GM06990 (cell line): ENCODE data around the gene AATF.

Source experiments
- DNase-seq: peaks from one replicate; pipeline ENCODE4 v3.0.0-alpha.2; 2011; ENCODE audit not compliant: insufficient read length; ENCODE audit errors: extremely low read depth
- H3K27me3 ChIP-seq: replicated peaks from 2 replicates; pipeline ENCODE4 v1.6.0; 2011; ENCODE audit warnings: low read length; ENCODE audit not compliant: control insufficient read depth, insufficient read depth
- H3K36me3 ChIP-seq: 2 replicates; pipeline ENCODE4 v1.5.1; 2011; ENCODE audit warnings: low read length; ENCODE audit not compliant: control insufficient read depth, insufficient read depth
- H3K4me3 ChIP-seq: replicated peaks from 2 replicates; pipeline ENCODE4 v1.5.1; 2011; ENCODE audit warnings: low read depth, mild to moderate bottlenecking, control low read depth, low read length
- CTCF ChIP-seq: IDR thresholded peaks from 2 replicates; pipeline ENCODE4 v1.5.1; 2011; ENCODE audit warnings: low read length, control low read depth, mild to moderate bottlenecking, inconsistent platforms; ENCODE audit not compliant: insufficient read depth, poor library complexity, severe bottlenecking

Gene AATF

DNA sequence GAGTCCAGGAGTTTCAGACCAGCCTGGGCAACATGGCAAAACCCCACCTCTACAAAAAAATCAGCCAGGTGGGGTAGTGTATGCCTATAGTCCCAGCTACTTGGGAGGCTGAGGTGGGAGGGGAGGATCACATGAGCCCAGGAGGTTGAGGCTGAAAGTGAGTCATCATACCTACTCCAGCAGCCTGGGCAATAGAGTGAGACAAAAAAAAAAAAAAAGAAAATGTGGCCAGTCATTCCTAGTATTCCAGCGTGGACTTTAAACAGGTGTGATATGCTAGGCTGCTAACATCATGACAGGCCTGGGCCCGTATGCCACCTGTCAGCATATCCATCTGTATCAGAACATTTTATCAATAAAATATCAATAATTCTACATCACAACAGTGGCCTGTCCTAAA lies 143.3 kb downstream of the AATF start:
- Histone ChIP-seq H3K4me3 (no peak overlapping the region), H3K36me3 (peaks cover 22% of the 10 kb centered on the region), H3K27me3 (no peaks in the 10 kb centered on the region)
- DNase-seq: no peak
- TF ChIP-seq CTCF: no peak

DNA sequence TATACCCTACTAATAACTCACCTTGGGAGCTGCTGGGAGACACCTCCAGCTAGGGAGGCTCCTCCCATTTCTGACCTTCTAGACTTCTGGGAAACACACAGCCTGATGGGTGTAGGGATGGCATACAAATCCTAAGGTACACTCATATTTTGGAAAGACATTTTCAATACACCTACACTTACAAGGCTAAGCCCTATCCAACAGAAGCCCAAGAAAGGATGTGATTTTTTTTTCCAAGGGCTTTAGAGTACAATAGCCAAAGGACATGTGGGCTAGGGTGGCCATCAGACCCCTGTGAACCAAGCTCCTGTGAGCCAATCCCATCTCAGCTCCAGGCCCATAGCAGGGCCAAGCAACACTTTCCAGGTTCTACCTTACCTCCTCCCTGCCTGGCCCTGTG lies 143.9 kb downstream of the AATF start:
- Histone ChIP-seq H3K27me3 (no peaks in the 10 kb centered on the region), H3K4me3 (no peak overlapping the region), H3K36me3 (peaks cover 24% of the 10 kb centered on the region)
- DNase-seq: no peak
- no peak for TF ChIP-seq CTCF

GRCh38 chr17:37094391-37094790 lies 145.6 kb downstream of the AATF start:
- Histone ChIP-seq H3K27me3 (no peaks in the 10 kb centered on the region), H3K36me3 (peaks cover 23% of the 10 kb centered on the region), H3K4me3 (no peak overlapping the region)
- no peak for DNase-seq
- TF ChIP-seq CTCF: no peak

GRCh38 chr17:37096071-37096470 lies 147.3 kb downstream of the AATF start:
- Histone ChIP-seq H3K4me3 (no peak overlapping the region), H3K36me3 (peaks cover 23% of the 10 kb centered on the region), H3K27me3 (no peaks in the 10 kb centered on the region)
- no peak for TF ChIP-seq CTCF
- no peak for DNase-seq

- no peaks in the 10 kb centered on the region for H3K27me3 ChIP-seq
- DNase-seq: no peak
- TF ChIP-seq CTCF: no peak
- no peak overlapping the region for H3K4me3 ChIP-seq
- H3K36me3 ChIP-seq: peaks cover 25% of the 10 kb centered on the region
Observed at GRCh38 chr17:37097154-37097553, 148.4 kb downstream of the AATF start.

DNA sequence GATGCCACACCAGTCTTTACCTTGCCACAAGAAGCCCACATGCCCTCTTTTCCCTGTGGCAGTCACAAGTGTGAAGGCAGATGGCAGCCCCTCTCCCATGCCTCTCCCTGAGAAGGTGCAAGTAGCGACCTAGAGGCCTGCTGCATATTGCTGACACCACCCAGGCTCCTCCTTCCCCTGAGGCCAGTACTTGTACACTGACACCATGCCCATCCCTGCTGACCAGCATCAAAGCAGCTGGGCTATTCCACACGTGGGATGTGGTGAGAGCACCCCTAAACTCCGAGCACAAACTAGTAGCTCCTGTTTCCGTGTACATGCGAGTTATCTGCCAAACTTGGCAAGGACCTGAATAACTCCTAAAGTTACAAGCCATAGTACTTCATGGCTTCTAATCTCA lies 149.4 kb downstream of the AATF start:
- H3K36me3 ChIP-seq: peaks cover 27% of the 10 kb centered on the region
- no peak overlapping the region for H3K4me3 ChIP-seq
- no peak for DNase-seq
- no peaks in the 10 kb centered on the region for H3K27me3 ChIP-seq
- TF ChIP-seq CTCF: no peak
